IMR-90 (cell line): ENCODE results near the gene RPTOR. TPM values are rescaled to one million over a fixed set of nuclear protein-coding genes. Genes with fewer than 3 reads are reported as not detected.
A peak's percentile ranks its signal among the peaks of the same experiment; 100 is the strongest.

Source experiments
- ATAC-seq: fragments of 200-7000 bp; cut with Tn5 transposase; 2 replicates; pipeline ENCODE4 v1.9.1; 2020; ENCODE audit warnings: low read depth, mild to moderate bottlenecking, moderate library complexity
- BruUV-seq: library from RNA; stranded (reverse); fragments of 400-500 nt; replicated peaks from 2 replicates; lab custom pipeline; 2021; lab: Mats Ljungman, UMichigan
- CTCF ChIA-PET: fragments of 300-600 bp; formaldehyde crosslinking; extraction: SDS; loops from one replicate; lab custom pipeline; 2021; ENCODE audit warnings: antibody characterized with exemption; lab: Yijun Ruan, JAX
- POLR2A ChIA-PET: fragments of 300-600 bp; sonication (Branson Sonifier 250); formaldehyde crosslinking; loops from one replicate; lab custom pipeline; 2022; ENCODE audit warnings: antibody characterized with exemption; ENCODE audit not compliant: unreplicated experiment; lab: Charles Lee
- DNase-seq: peaks from one replicate; pipeline ENCODE4 v3.0.0; 2013
- H2AFZ ChIP-seq: replicated peaks from 2 replicates; pipeline ENCODE3; 2013; ENCODE audit warnings: low read length, mild to moderate bottlenecking; ENCODE audit not compliant: poor library complexity
- H2AK5ac ChIP-seq: 2 replicates; pipeline ENCODE4 v1.6.1; 2013; ENCODE audit warnings: low read depth, low read length, inconsistent platforms
- H2AK9ac ChIP-seq: replicated peaks from 2 replicates; pipeline ENCODE3; 2013; ENCODE audit warnings: mild to moderate bottlenecking, low read depth, low read length, moderate library complexity; ENCODE audit not compliant: poor library complexity
- H2BK120ac ChIP-seq: 2 replicates; pipeline ENCODE4 v1.6.1; 2013; ENCODE audit warnings: low read depth, low read length, inconsistent platforms
- H2BK15ac ChIP-seq: 3 replicates; pipeline ENCODE4 v1.6.1; 2013; ENCODE audit warnings: low read depth, low read length, inconsistent platforms
- H2BK20ac ChIP-seq: 2 replicates; pipeline ENCODE4 v1.6.1; 2013; ENCODE audit warnings: low read depth, mild to moderate bottlenecking, inconsistent platforms, low read length, moderate library complexity
- H2BK5ac ChIP-seq: 2 replicates; pipeline ENCODE4 v1.6.1; 2013; ENCODE audit warnings: mild to moderate bottlenecking, low read depth, low read length, inconsistent platforms; ENCODE audit not compliant: poor library complexity, severe bottlenecking
- H3K14ac ChIP-seq: replicated peaks from 2 replicates; pipeline ENCODE4 v1.6.1; 2013; ENCODE audit warnings: low read depth, low read length, inconsistent platforms
- H3K18ac ChIP-seq: 2 replicates; pipeline ENCODE4 v1.6.1; 2013; ENCODE audit warnings: low read depth, low read length, control low read depth
- H3K23ac ChIP-seq: 2 replicates; pipeline ENCODE4 v1.6.1; 2013; ENCODE audit warnings: low read depth, low read length, inconsistent platforms
- H3K27ac ChIP-seq: 2 replicates; pipeline ENCODE4 v1.5.1; 2013; ENCODE audit warnings: mild to moderate bottlenecking, control low read depth, low read length; ENCODE audit not compliant: insufficient read depth
- H3K27me3 ChIP-seq: 2 replicates; pipeline ENCODE4 v1.6.1; 2013; ENCODE audit warnings: low read length; ENCODE audit not compliant: control insufficient read depth, insufficient read depth
- H3K36me3 ChIP-seq: 2 replicates; pipeline ENCODE4 v1.6.1; 2013; ENCODE audit warnings: low read length, mixed read lengths; ENCODE audit not compliant: control insufficient read depth, insufficient read depth
- H3K4ac ChIP-seq: 2 replicates; pipeline ENCODE4 v1.6.1; 2013; ENCODE audit warnings: low read depth, low read length, inconsistent platforms
- H3K4me1 ChIP-seq: 2 replicates; pipeline ENCODE4 v1.6.1; 2013; ENCODE audit warnings: low read length, mixed read lengths; ENCODE audit not compliant: control insufficient read depth, insufficient read depth
- H3K4me2 ChIP-seq: 2 replicates; pipeline ENCODE4 v1.6.1; 2013; ENCODE audit warnings: low read depth, mild to moderate bottlenecking, control low read depth, low read length, moderate library complexity
- H3K4me3 ChIP-seq: 2 replicates; pipeline ENCODE4 v1.5.1; 2013; ENCODE audit warnings: low read depth, mild to moderate bottlenecking, control low read depth, low read length, moderate library complexity; ENCODE audit not compliant: insufficient read depth
- H3K56ac ChIP-seq: 2 replicates; pipeline ENCODE4 v1.6.1; 2013; ENCODE audit warnings: low read length, inconsistent platforms; ENCODE audit not compliant: insufficient read depth; ENCODE audit errors: extremely low read depth
- H3K79me1 ChIP-seq, 2 experiments: 2 replicates each; pipeline ENCODE4 v1.6.1; 2013; ENCODE audit warnings: low read length in 2 of 2, inconsistent platforms in 1 of 2, low read depth in 1 of 2
- H3K9ac ChIP-seq: 2 replicates; pipeline ENCODE4 v1.6.1; 2013; ENCODE audit warnings: low read depth, low read length, control low read depth
- H3K9me1 ChIP-seq: 2 replicates; pipeline ENCODE4 v1.6.1; 2013; ENCODE audit warnings: low read length, inconsistent platforms; ENCODE audit not compliant: insufficient read depth
- H3K9me3 ChIP-seq: 2 replicates; pipeline ENCODE4 v1.6.1; 2013; ENCODE audit warnings: low read length; ENCODE audit not compliant: control insufficient read depth, insufficient read depth
- H4K20me1 ChIP-seq: 2 replicates; pipeline ENCODE4 v1.6.1; 2013; ENCODE audit warnings: low read length, inconsistent platforms; ENCODE audit not compliant: insufficient read depth
- H4K5ac ChIP-seq: 2 replicates; pipeline ENCODE4 v1.6.1; 2013; ENCODE audit warnings: mild to moderate bottlenecking, low read depth, low read length, control low read depth
- H4K8ac ChIP-seq, 2 experiments: 2 replicates each; pipeline ENCODE4 v1.6.1; 2013; ENCODE audit warnings: low read depth in 2 of 2, low read length in 2 of 2, control low read depth in 1 of 2, inconsistent platforms in 1 of 2
- H4K91ac ChIP-seq: 2 replicates; pipeline ENCODE4 v1.6.1; 2013; ENCODE audit warnings: low read depth, low read length, inconsistent platforms; ENCODE audit not compliant: insufficient read depth
- BHLHE40 ChIP-seq: fragments of 150-350 bp; IDR thresholded peaks from 2 replicates; pipeline ENCODE4 v1.6.1; 2016; ENCODE audit warnings: mild to moderate bottlenecking, low read depth, low read length
- CHD1 ChIP-seq: IDR thresholded peaks from 2 replicates; pipeline ENCODE4 v1.6.1; 2012; ENCODE audit warnings: low read depth, low read length, improper control_type of control experiment
- FOS ChIP-seq: fragments of 150-350 bp; IDR thresholded peaks from 2 replicates; pipeline ENCODE4 v1.6.1; 2016; ENCODE audit warnings: low read depth, low read length
- MAFK ChIP-seq: IDR thresholded peaks from 2 replicates; pipeline ENCODE4 v1.6.1; 2012; ENCODE audit warnings: low read depth, low read length, improper control_type of control experiment
- MAZ ChIP-seq: IDR thresholded peaks from 2 replicates; pipeline ENCODE4 v1.6.1; 2012; ENCODE audit warnings: low read depth, mild to moderate bottlenecking, low read length, improper control_type of control experiment, moderate library complexity, borderline replicate concordance
- MXI1 ChIP-seq: IDR thresholded peaks from 2 replicates; pipeline ENCODE4 v1.6.1; 2012; ENCODE audit warnings: low read depth, mild to moderate bottlenecking, low read length, moderate library complexity, borderline replicate concordance
- RAD21 ChIP-seq: IDR thresholded peaks from 2 replicates; pipeline ENCODE4 v1.6.1; 2012; ENCODE audit warnings: low read length, improper control_type of control experiment
- RCOR1 ChIP-seq: IDR thresholded peaks from 2 replicates; pipeline ENCODE4 v1.6.1; 2012; ENCODE audit warnings: mild to moderate bottlenecking, low read length, improper control_type of control experiment; ENCODE audit not compliant: insufficient replicate concordance
- RFX5 ChIP-seq: IDR thresholded peaks from 2 replicates; pipeline ENCODE4 v1.8.0; 2012; ENCODE audit warnings: low read depth, mild to moderate bottlenecking, low read length, moderate library complexity
- SMC3 ChIP-seq: fragments of 150-350 bp; IDR thresholded peaks from 2 replicates; pipeline ENCODE4 v1.6.1; 2016; ENCODE audit warnings: low read depth, mild to moderate bottlenecking, antibody characterized with exemption, low read length, moderate library complexity
- WGBS, 2 experiments: methylation state at CpG; one replicate each; pipeline versions ENCODE4 v1.1.5 to v1.1.7; 2013; ENCODE audit warnings: missing lambda C conversion rate in 2 of 2; ENCODE audit not compliant: insufficient read length in 1 of 2; ENCODE audit errors: extremely low coverage in 2 of 2; 5-methylcytosine and 5-hydroxymethylcytosine counted together
- dilution Hi-C: fragments of 300-500 bp; cut with HindIII; formaldehyde crosslinking; loops from one replicate; pipeline ENCODE4 v1.14.3; 2018; ENCODE audit warnings: low sequenced_read_pairs; ENCODE audit not compliant: unreplicated experiment
- in situ Hi-C: fragments of 300-500 bp; cut with MboI; formaldehyde crosslinking; loops from 3 replicates; pipeline ENCODE4 v1.14.3; 2019; ENCODE audit warnings: low sequenced_read_pairs, inconsistent platforms, mixed read lengths
- intact Hi-C: fragments of 100-400 bp; cut with micrococcal nuclease; formaldehyde crosslinking; loops from 2 replicates; pipeline ENCODE4 v1.10.0; 2022
- polyA plus RNA-seq, 3 experiments: library from polyadenylated mRNA; depleted of rRNA; stranded (reverse); fragments of >200 nt; gene quantifications; 2 replicates each; pipeline ENCODE4 v1.2.3, GENCODE V29; 2012; ENCODE audit warnings: low replicate concordance in 1 of 3
- total RNA-seq: library from RNA; depleted of rRNA; stranded (reverse); fragments of >200 nt; gene quantifications from 2 replicates; pipeline ENCODE4 v1.2.3, GENCODE V29; 2012
- TF ChIP-seq, protein P1 (sequence below): fragments of 150-350 bp; IDR thresholded peaks from 2 replicates; pipeline ENCODE4 v1.6.1; 2016; ENCODE audit warnings: low read depth, mild to moderate bottlenecking, low read length, moderate library complexity, borderline replicate concordance
- TF ChIP-seq, protein P2 (sequence below): conservative IDR thresholded peaks from 2 replicates; pipeline ENCODE4 v1.5.1; 2012; ENCODE audit warnings: mild to moderate bottlenecking, low read depth, low read length, improper control_type of control experiment

The RPTOR gene
- total and polyA plus RNA-seq, 2 of the 4 experiments (the other 2 are of a cell fraction): 10.8 to 14.7 TPM

DNA sequence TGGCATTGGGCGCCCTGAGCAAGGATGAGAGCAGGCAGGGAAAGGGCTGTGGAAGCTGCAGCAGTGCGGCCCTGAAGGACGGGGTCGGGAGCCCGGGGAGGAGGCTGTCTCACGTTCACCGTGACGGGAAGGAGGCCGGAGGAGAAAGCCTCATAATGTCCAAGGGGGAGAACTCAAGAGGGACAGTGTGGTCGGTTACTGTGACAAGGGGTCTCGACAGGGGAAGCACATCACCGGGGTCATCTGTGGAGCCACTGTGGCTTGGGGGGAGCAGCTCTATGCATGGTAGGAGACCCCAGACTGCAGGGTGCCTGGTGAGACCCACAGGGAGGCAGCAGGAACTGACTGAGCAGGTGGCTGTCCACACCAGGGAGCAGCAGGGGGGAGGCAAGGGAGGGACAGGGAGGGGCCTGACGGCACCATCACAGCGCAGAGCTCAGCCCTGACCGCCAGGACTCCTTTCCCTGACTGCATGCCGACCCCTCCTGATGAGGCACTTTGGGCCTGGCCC lies 292.4 kb downstream of the RPTOR start:
- Histone ChIP-seq H3K79me1 (peaks cover 0 to 23% of the 10 kb centered on the region in 2 experiments; a peak in 3 of 4 replicates), H3K27me3 (no peaks in the 10 kb centered on the region), H4K5ac (no peak overlapping the region), H3K18ac (no peak overlapping the region), H3K4me3 (no peak overlapping the region), H3K14ac (no peak overlapping the region), H2BK5ac (no peak overlapping the region), H3K9ac (no peak overlapping the region), H4K20me1 (no peaks in the 10 kb centered on the region), H3K9me1 (peaks cover 10% of the 10 kb centered on the region), H4K91ac (no peak overlapping the region; the same call in 1 of the 2 replicates), H4K8ac (no peak overlapping the region), H2BK15ac (no peak overlapping the region), H3K9me3 (no peaks in the 10 kb centered on the region), H3K23ac (no peak overlapping the region), H3K36me3 (peaks cover 3% of the 10 kb centered on the region), H2BK20ac (no peak overlapping the region), H2AK5ac (peak overlapping the region; percentile 62), H3K56ac (no peak overlapping the region), H3K4me1 (peaks cover 16% of the 10 kb centered on the region), H2AFZ (no peak overlapping the region), H2AK9ac (peak overlapping the region; percentile 29), H3K4me2 (no peak overlapping the region), H3K4ac (no peak overlapping the region), H2BK120ac (no peak overlapping the region; the same call in 1 of the 2 replicates), H3K27ac (no peak overlapping the region)
- CTCF ChIA-PET: no interaction called here
- ATAC-seq (no peak), DNase-seq (no peak)
- WGBS, 2 experiments: 92% methylated on average over 4 of the region's 16 CpGs; no CpG with 5 or more reads in 1 of the 2 experiments
- POLR2A ChIA-PET: no interaction called here
- dilution Hi-C loops (no loop called here), intact Hi-C loops (no loop called here), in situ Hi-C loops (no loop called here)
- no peak for TF ChIP-seq MAZ
- no peak for TF ChIP-seq SMC3
- TF ChIP-seq MXI1: no peak
- TF ChIP-seq RAD21: no peak
- TF ChIP-seq MAFK: no peak
- TF ChIP-seq FOS: no peak
- no peak for TF ChIP-seq CHD1
- no peak for TF ChIP-seq RCOR1
- TF ChIP-seq, protein P1, sequence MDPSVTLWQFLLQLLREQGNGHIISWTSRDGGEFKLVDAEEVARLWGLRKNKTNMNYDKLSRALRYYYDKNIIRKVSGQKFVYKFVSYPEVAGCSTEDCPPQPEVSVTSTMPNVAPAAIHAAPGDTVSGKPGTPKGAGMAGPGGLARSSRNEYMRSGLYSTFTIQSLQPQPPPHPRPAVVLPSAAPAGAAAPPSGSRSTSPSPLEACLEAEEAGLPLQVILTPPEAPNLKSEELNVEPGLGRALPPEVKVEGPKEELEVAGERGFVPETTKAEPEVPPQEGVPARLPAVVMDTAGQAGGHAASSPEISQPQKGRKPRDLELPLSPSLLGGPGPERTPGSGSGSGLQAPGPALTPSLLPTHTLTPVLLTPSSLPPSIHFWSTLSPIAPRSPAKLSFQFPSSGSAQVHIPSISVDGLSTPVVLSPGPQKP: no peak
- no peak for TF ChIP-seq RFX5
- TF ChIP-seq BHLHE40: no peak
- TF ChIP-seq, protein P2, sequence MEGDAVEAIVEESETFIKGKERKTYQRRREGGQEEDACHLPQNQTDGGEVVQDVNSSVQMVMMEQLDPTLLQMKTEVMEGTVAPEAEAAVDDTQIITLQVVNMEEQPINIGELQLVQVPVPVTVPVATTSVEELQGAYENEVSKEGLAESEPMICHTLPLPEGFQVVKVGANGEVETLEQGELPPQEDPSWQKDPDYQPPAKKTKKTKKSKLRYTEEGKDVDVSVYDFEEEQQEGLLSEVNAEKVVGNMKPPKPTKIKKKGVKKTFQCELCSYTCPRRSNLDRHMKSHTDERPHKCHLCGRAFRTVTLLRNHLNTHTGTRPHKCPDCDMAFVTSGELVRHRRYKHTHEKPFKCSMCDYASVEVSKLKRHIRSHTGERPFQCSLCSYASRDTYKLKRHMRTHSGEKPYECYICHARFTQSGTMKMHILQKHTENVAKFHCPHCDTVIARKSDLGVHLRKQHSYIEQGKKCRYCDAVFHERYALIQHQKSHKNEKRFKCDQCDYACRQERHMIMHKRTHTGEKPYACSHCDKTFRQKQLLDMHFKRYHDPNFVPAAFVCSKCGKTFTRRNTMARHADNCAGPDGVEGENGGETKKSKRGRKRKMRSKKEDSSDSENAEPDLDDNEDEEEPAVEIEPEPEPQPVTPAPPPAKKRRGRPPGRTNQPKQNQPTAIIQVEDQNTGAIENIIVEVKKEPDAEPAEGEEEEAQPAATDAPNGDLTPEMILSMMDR: no peak
- BruUV-seq: no TSS peak
